T-cell (primary cell): ENCODE results near the gene GTPBP2. TPM values are rescaled to one million over a fixed set of nuclear protein-coding genes. Genes with fewer than 3 reads are reported as not detected.

Source experiments
- ATAC-seq, 4 experiments: fragments of 200-7000 bp in 3 of 4; fragments of 150-1000 bp in 1 of 4; cut with Tn5 transposase; replicated peaks in 1 of 4; 1 replicate in 3 of 4; 2 replicates in 1 of 4; pipeline ENCODE4 v1.10.0; 2021; ENCODE audit warnings: moderate library complexity in 3 of 4, mild to moderate bottlenecking in 2 of 4, moderate number of reproducible peaks in 1 of 4
- CTCF ChIA-PET, 2 donors: fragments of 300-600 bp; sonication (Branson Sonifier 250); formaldehyde crosslinking; loops; one replicate each; lab custom pipeline; 2022; ENCODE audit warnings: antibody characterized with exemption in 2 of 2; lab: Charles Lee
- POLR2A ChIA-PET, 2 donors: fragments of 300-600 bp; sonication (Branson Sonifier 250); formaldehyde crosslinking; loops; one replicate each; lab custom pipeline; 2022; ENCODE audit warnings: antibody characterized with exemption in 2 of 2; lab: Charles Lee
- DNase-seq, 35 experiments: peaks; one replicate each; pipeline versions ENCODE4 v3.0.0 to v3.0.0-alpha.2; 2013 to 2023
- H3K27ac ChIP-seq: one replicate; pipeline ENCODE4 v1.5.1; 2013; ENCODE audit warnings: low read length
- H3K27me3 ChIP-seq, 2 experiments: replicated peaks in 1 of 2; 1 replicate in 1 of 2; 2 replicates in 1 of 2; pipeline versions ENCODE4 v1.6.1 to v1.7.0; 2013; ENCODE audit warnings: low read length in 1 of 2, mixed read lengths in 1 of 2; ENCODE audit not compliant: control insufficient read depth in 2 of 2, insufficient read depth in 2 of 2; ENCODE audit errors: extremely low read depth in 1 of 2
- H3K36me3 ChIP-seq, 2 donors: 1 replicate in 1 of 2; 2 replicates in 1 of 2; pipeline versions ENCODE4 v1.6.1 to v1.7.0; 2013; ENCODE audit warnings: low read length in 1 of 2; ENCODE audit not compliant: control insufficient read depth in 2 of 2, insufficient read depth in 1 of 2; ENCODE audit errors: extremely low read depth in 1 of 2
- H3K4me1 ChIP-seq, 2 experiments: 1 replicate in 1 of 2; 2 replicates in 1 of 2; pipeline versions ENCODE4 v1.6.1 to v1.7.0; 2013; ENCODE audit warnings: low read length in 2 of 2, mixed read lengths in 1 of 2; ENCODE audit not compliant: insufficient read depth in 2 of 2, control insufficient read depth in 1 of 2; ENCODE audit errors: extremely low read depth in 1 of 2
- H3K4me3 ChIP-seq, 2 donors: 1 replicate in 1 of 2; 2 replicates in 1 of 2; pipeline versions ENCODE4 v1.5.1 to v1.7.0; 2013; ENCODE audit warnings: mild to moderate bottlenecking in 2 of 2, low read length in 1 of 2, moderate library complexity in 1 of 2; ENCODE audit not compliant: control insufficient read depth in 1 of 2; ENCODE audit errors: extremely low read depth in 1 of 2
- H3K9me3 ChIP-seq: 2 replicates; pipeline ENCODE4 v1.7.0; 2013
- H3K27ac Mint-ChIP-seq, 2 donors: one replicate each; pipeline ENCODE4 v1.8.0; 2020 to 2021; ENCODE audit warnings: mild to moderate bottlenecking in 2 of 2, mixed read lengths in 2 of 2
- H3K27me3 Mint-ChIP-seq, 2 donors: one replicate each; pipeline ENCODE4 v1.8.0; 2021 to 2022; ENCODE audit warnings: mixed read lengths in 2 of 2
- H3K36me3 Mint-ChIP-seq: one replicate; pipeline ENCODE4 v1.8.0; 2021; ENCODE audit warnings: mixed read lengths
- H3K4me1 Mint-ChIP-seq, 3 donors: one replicate each; pipeline ENCODE4 v1.8.0; 2020 to 2022; ENCODE audit warnings: mixed read lengths in 3 of 3, mild to moderate bottlenecking in 1 of 3
- H3K4me3 Mint-ChIP-seq, 3 donors: one replicate each; pipeline ENCODE4 v1.8.0; 2020 to 2022; ENCODE audit warnings: mild to moderate bottlenecking in 3 of 3, mixed read lengths in 3 of 3, moderate library complexity in 3 of 3
- H3K9me3 Mint-ChIP-seq, 3 donors: one replicate each; pipeline ENCODE4 v1.8.0; 2020 to 2022; ENCODE audit warnings: mixed read lengths in 3 of 3
- WGBS: methylation state at CpG from one replicate; pipeline ENCODE4 v1.1.5; 2013; ENCODE audit warnings: missing lambda C conversion rate; ENCODE audit not compliant: insufficient coverage; 5-methylcytosine and 5-hydroxymethylcytosine counted together
- total RNA-seq, 35 experiments: library from RNA in 6 of 35; stranded (reverse) in 6 of 35; fragments of 120-200 nt in 1 of 35; gene quantifications; one replicate each; pipeline versions ENCODE4 v1.2.1 to v1.2.4 and lab custom pipeline; 2013 to 2026

Gene GTPBP2
- total RNA-seq, 5 donors from 2014 or later (not counting 1 experiment from before 2014, with no cell fraction given), result 58.4 to 87.0 (median 75.2) TPM

- H3K4me1 Mint-ChIP-seq, result peaks cover 31 to 39% (median 36%) of the 10 kb centered on the region in 3 donors
- ATAC-seq (no peak), DNase-seq (peak in 1 of 35 experiments; percentile 33)
- Histone ChIP-seq H3K27ac (no peak overlapping the region), H3K36me3 (peaks cover 27 to 34% of the 10 kb centered on the region in 2 donors), H3K27me3 (no peaks in the 10 kb centered on the region), H3K4me1 (peaks cover 9 to 32% of the 10 kb centered on the region in 2 experiments), H3K4me3 (no peak overlapping the region), H3K9me3 (no peaks in the 10 kb centered on the region)
- H3K27ac Mint-ChIP-seq, result peak overlapping the region; percentile 30 to 63
- ChIA-PET CTCF (interaction anchor here in 1 of 2 donors (1.2 kb wide), 1 partner anchor 19 kb away, joined by 3 read pairs; no protein-coding TSS in a partner anchor), POLR2A (no interaction called here)
- peak overlapping the region; percentile 55 to 92 (median 57) for H3K4me3 Mint-ChIP-seq
- no peaks in the 10 kb centered on the region for H3K27me3 Mint-ChIP-seq
- no peaks in the 10 kb centered on the region for H3K9me3 Mint-ChIP-seq
- peaks cover 24% of the 10 kb centered on the region for H3K36me3 Mint-ChIP-seq
- WGBS, result 89% methylated on average over 1 of the region's 5 CpGs
These were observed 1.8 kb downstream of the GTPBP2 start for GRCh38 chr6:43627008-43627825.

GRCh38 chr6:43625393-43625992, 3.6 kb downstream of the GTPBP2 start:
- POLR2A ChIA-PET, result no interaction called here
- H3K36me3 ChIP-seq, result peaks cover 38 to 51% of the 10 kb centered on the region in 2 donors
- H3K4me3 ChIP-seq, result no peak overlapping the region
- H3K27ac Mint-ChIP-seq, result no peak overlapping the region
- peaks cover 9 to 30% of the 10 kb centered on the region in 2 experiments for H3K4me1 ChIP-seq
- 97% methylated on average over 11 of the region's 16 CpGs for WGBS
- peaks cover 36% of the 10 kb centered on the region for H3K36me3 Mint-ChIP-seq
- no peaks in the 10 kb centered on the region for H3K9me3 ChIP-seq
- no peaks in the 10 kb centered on the region for H3K27me3 Mint-ChIP-seq
- ATAC-seq, result no peak
- no peak for DNase-seq
- no peaks in the 10 kb centered on the region for H3K9me3 Mint-ChIP-seq
- CTCF ChIA-PET, result no interaction called here
- no peak overlapping the region for H3K4me3 Mint-ChIP-seq
- H3K4me1 Mint-ChIP-seq, result peaks cover 29 to 39% (median 34%) of the 10 kb centered on the region in 3 donors
- H3K27ac ChIP-seq, result no peak overlapping the region
- no peaks in the 10 kb centered on the region for H3K27me3 ChIP-seq

- no peak for ATAC-seq
- H3K27ac Mint-ChIP-seq, result peak overlapping the region in 1 of 2 donors; percentile 65
- H3K27me3 ChIP-seq, result no peaks in the 10 kb centered on the region
- H3K36me3 ChIP-seq, result peaks cover 38 to 58% of the 10 kb centered on the region in 2 donors
- DNase-seq, result no peak
- POLR2A ChIA-PET, result no interaction called here
- WGBS, result 100% methylated on average over 5 of the region's 7 CpGs
- H3K27me3 Mint-ChIP-seq, result no peaks in the 10 kb centered on the region
- peaks cover 37% of the 10 kb centered on the region for H3K36me3 Mint-ChIP-seq
- H3K4me1 ChIP-seq, result peaks cover 6 to 24% of the 10 kb centered on the region in 2 experiments
- no peak overlapping the region for H3K4me3 Mint-ChIP-seq
- no peak overlapping the region for H3K27ac ChIP-seq
- H3K4me3 ChIP-seq, result no peak overlapping the region
- no peaks in the 10 kb centered on the region for H3K9me3 Mint-ChIP-seq
- CTCF ChIA-PET, result no interaction called here
- peaks cover 24 to 33% (median 29%) of the 10 kb centered on the region in 3 donors for H3K4me1 Mint-ChIP-seq
- H3K9me3 ChIP-seq, result no peaks in the 10 kb centered on the region
These were observed 4.2 kb downstream of the GTPBP2 start for GRCh38 chr6:43624786-43625288.

- Mint-ChIP-seq H3K36me3 (peaks cover 41% of the 10 kb centered on the region), H3K9me3 (no peaks in the 10 kb centered on the region), H3K27me3 (no peaks in the 10 kb centered on the region), H3K4me3 (no peak overlapping the region), H3K4me1 (peaks cover 20 to 27% (median 27%) of the 10 kb centered on the region in 3 donors), H3K27ac (peak overlapping the region; percentile 48 to 65)
- Histone ChIP-seq H3K9me3 (no peaks in the 10 kb centered on the region), H3K4me3 (no peak overlapping the region), H3K4me1 (peaks cover 6 to 19% of the 10 kb centered on the region in 2 experiments), H3K27ac (no peak overlapping the region), H3K27me3 (no peaks in the 10 kb centered on the region), H3K36me3 (peaks cover 38 to 60% of the 10 kb centered on the region in 2 donors)
- WGBS, result 96% methylated on average over 10 of the region's 12 CpGs
- CTCF ChIA-PET, result interaction anchor here in 1 of 2 donors (0.7 kb wide), 1 partner anchor 94 kb away, joined by 4 read pairs; no protein-coding TSS in a partner anchor
- DNase-seq, result no peak
- no peak for ATAC-seq
- POLR2A ChIA-PET, result no interaction called here
These were observed 4.9 kb downstream of the GTPBP2 start for GRCh38 chr6:43623880-43624785.

- WGBS, result 97% methylated on average over 10 of the region's 10 CpGs
- ATAC-seq (no peak), DNase-seq (no peak)
- H3K4me1 Mint-ChIP-seq, result peaks cover 11 to 15% (median 13%) of the 10 kb centered on the region in 3 donors
- Histone ChIP-seq H3K4me1 (peaks cover 3 to 8% of the 10 kb centered on the region in 2 experiments), H3K36me3 (peaks cover 38 to 60% of the 10 kb centered on the region in 2 donors), H3K9me3 (no peaks in the 10 kb centered on the region), H3K27me3 (no peaks in the 10 kb centered on the region), H3K4me3 (no peak overlapping the region), H3K27ac (no peak overlapping the region)
- H3K9me3 Mint-ChIP-seq, result no peaks in the 10 kb centered on the region
- H3K4me3 Mint-ChIP-seq, result no peak overlapping the region
- H3K27me3 Mint-ChIP-seq, result no peaks in the 10 kb centered on the region
- H3K36me3 Mint-ChIP-seq, result peaks cover 41% of the 10 kb centered on the region
- ChIA-PET CTCF (no interaction called here), POLR2A (no interaction called here)
- H3K27ac Mint-ChIP-seq, result no peak overlapping the region
These were observed 6.5 kb downstream of the GTPBP2 start for GRCh38 chr6:43622541-43622940.

- H3K27me3 Mint-ChIP-seq, result no peaks in the 10 kb centered on the region
- no peak overlapping the region for H3K4me3 Mint-ChIP-seq
- no peak overlapping the region for H3K27ac ChIP-seq
- H3K27me3 ChIP-seq, result no peaks in the 10 kb centered on the region
- no peak overlapping the region for H3K4me3 ChIP-seq
- peaks cover 39% of the 10 kb centered on the region for H3K36me3 Mint-ChIP-seq
- ChIA-PET CTCF (no interaction called here), POLR2A (no interaction called here)
- H3K27ac Mint-ChIP-seq, result no peak overlapping the region
- H3K4me1 ChIP-seq, result peaks cover 0 to under 1% of the 10 kb centered on the region in 2 experiments
- WGBS, result 98% methylated on average over 10 of the region's 10 CpGs
- H3K9me3 Mint-ChIP-seq, result no peaks in the 10 kb centered on the region
- no peak for DNase-seq
- no peak for ATAC-seq
- H3K36me3 ChIP-seq, result peaks cover 38 to 61% of the 10 kb centered on the region in 2 donors
- H3K9me3 ChIP-seq, result no peaks in the 10 kb centered on the region
- H3K4me1 Mint-ChIP-seq, result peaks cover 4 to 8% (median 6%) of the 10 kb centered on the region in 3 donors
These were observed 7.3 kb downstream of the GTPBP2 start for GRCh38 chr6:43621836-43622180.
